Smooth muscle cell (in vitro differentiated cells): ENCODE measurements around the gene UBE2K. TPM values are rescaled to one million over a fixed set of nuclear protein-coding genes. Genes with fewer than 3 reads are reported as not detected.
"Not testable (repeated sequence)": the region's sequence is repeated elsewhere in the genome, so short reads cannot be mapped to it uniquely, and the experiment has no call there.

ENCODE experiments used
- DNase-seq: peaks from one replicate; lab custom pipeline; 2025; ENCODE audit not compliant: unreplicated experiment; lab: John Stamatoyannopoulos, UW
- H2AFZ ChIP-seq: fragments of 200-600 bp; sonication (generic); 2 replicates; pipeline ENCODE4 v1.6.0; 2016; ENCODE audit warnings: antibody characterized with exemption, low read depth, mild to moderate bottlenecking
- H3F3A ChIP-seq: fragments of 200-600 bp; sonication (generic); 2 replicates; pipeline ENCODE4 v1.6.0; 2017; ENCODE audit warnings: antibody characterized with exemption, low read depth
- H3K27ac ChIP-seq: fragments of 200-600 bp; sonication (generic); 2 replicates; pipeline ENCODE4 v1.5.1; 2016; ENCODE audit warnings: low read depth, mild to moderate bottlenecking
- H3K27me3 ChIP-seq: fragments of 200-600 bp; sonication (generic); 2 replicates; pipeline ENCODE4 v1.6.1; 2016; ENCODE audit warnings: low read depth, mild to moderate bottlenecking
- H3K36me3 ChIP-seq: fragments of 200-600 bp; sonication (generic); 2 replicates; pipeline ENCODE4 v1.5.1; 2016; ENCODE audit warnings: low read depth
- H3K4me1 ChIP-seq: fragments of 200-600 bp; sonication (generic); 2 replicates; pipeline ENCODE4 v1.5.1; 2016; ENCODE audit warnings: low read depth
- H3K4me2 ChIP-seq: fragments of 200-600 bp; sonication (generic); 2 replicates; pipeline ENCODE4 v1.6.0; 2016; ENCODE audit warnings: mild to moderate bottlenecking
- H3K4me3 ChIP-seq: fragments of 200-600 bp; sonication (generic); 2 replicates; pipeline ENCODE4 v1.5.1; 2016; ENCODE audit warnings: mild to moderate bottlenecking
- H3K79me2 ChIP-seq: fragments of 200-600 bp; sonication (generic); 2 replicates; pipeline ENCODE4 v1.6.0; 2016; ENCODE audit warnings: low read depth, mild to moderate bottlenecking
- H3K9ac ChIP-seq: fragments of 200-600 bp; sonication (generic); 2 replicates; pipeline ENCODE4 v1.6.0; 2016; ENCODE audit warnings: low read depth
- H3K9me3 ChIP-seq: fragments of 200-600 bp; sonication (generic); replicated peaks from 2 replicates; pipeline ENCODE4 v1.5.1; 2016; ENCODE audit warnings: low read depth
- H4K20me1 ChIP-seq: fragments of 200-600 bp; sonication (generic); 2 replicates; pipeline ENCODE4 v1.6.0; 2016; ENCODE audit warnings: low read depth
- WGBS: methylation state at CpG from one replicate; pipeline ENCODE4 v1.1.7; 2016; ENCODE audit warnings: low lambda C conversion rate; 5-methylcytosine and 5-hydroxymethylcytosine counted together
- polyA plus RNA-seq: library from polyadenylated mRNA; unstranded; fragments of >200 nt; fragmentation: Nextera tagmentation; extraction: Ambion mirVana; gene quantifications from 2 replicates; pipeline ENCODE4 v1.2.1, GENCODE V29; 2016
- total RNA-seq: library from RNA; depleted of rRNA; stranded (reverse); fragments of >200 nt; gene quantifications from 2 replicates; pipeline ENCODE4 v1.2.3, GENCODE V29; 2014
- TF ChIP-seq, protein P1 (sequence below): fragments of 200-600 bp; sonication (generic); IDR thresholded peaks from 2 replicates; pipeline ENCODE4 v1.5.1; 2017; ENCODE audit warnings: borderline replicate concordance, mild to moderate bottlenecking, antibody characterized with exemption; ENCODE audit not compliant: insufficient read depth, poor library complexity, severe bottlenecking

UBE2K gene
- total and polyA plus RNA-seq, 2 experiments from 2014 or later = 25.8 to 84.1 TPM

- H3K27me3 ChIP-seq = no peaks in the 10 kb centered on the region
- no peak overlapping the region for H3K9ac ChIP-seq
- no peak overlapping the region for H3K27ac ChIP-seq
- WGBS = 49% methylated on average over 1 of the region's 1 CpG
- H3K9me3 ChIP-seq = no peaks in the 10 kb centered on the region
- no peak for DNase-seq
- no peak overlapping the region for H2AFZ ChIP-seq
- TF ChIP-seq, protein P1, sequence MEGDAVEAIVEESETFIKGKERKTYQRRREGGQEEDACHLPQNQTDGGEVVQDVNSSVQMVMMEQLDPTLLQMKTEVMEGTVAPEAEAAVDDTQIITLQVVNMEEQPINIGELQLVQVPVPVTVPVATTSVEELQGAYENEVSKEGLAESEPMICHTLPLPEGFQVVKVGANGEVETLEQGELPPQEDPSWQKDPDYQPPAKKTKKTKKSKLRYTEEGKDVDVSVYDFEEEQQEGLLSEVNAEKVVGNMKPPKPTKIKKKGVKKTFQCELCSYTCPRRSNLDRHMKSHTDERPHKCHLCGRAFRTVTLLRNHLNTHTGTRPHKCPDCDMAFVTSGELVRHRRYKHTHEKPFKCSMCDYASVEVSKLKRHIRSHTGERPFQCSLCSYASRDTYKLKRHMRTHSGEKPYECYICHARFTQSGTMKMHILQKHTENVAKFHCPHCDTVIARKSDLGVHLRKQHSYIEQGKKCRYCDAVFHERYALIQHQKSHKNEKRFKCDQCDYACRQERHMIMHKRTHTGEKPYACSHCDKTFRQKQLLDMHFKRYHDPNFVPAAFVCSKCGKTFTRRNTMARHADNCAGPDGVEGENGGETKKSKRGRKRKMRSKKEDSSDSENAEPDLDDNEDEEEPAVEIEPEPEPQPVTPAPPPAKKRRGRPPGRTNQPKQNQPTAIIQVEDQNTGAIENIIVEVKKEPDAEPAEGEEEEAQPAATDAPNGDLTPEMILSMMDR = no peak
- H4K20me1 ChIP-seq = peaks cover 95% of the 10 kb centered on the region
- peaks cover 98% of the 10 kb centered on the region for H3K79me2 ChIP-seq
- no peaks in the 10 kb centered on the region for H3F3A ChIP-seq
- H3K4me3 ChIP-seq = no peak overlapping the region
- H3K36me3 ChIP-seq = no peaks in the 10 kb centered on the region
- H3K4me2 ChIP-seq = no peak overlapping the region
- no peaks in the 10 kb centered on the region for H3K4me1 ChIP-seq
These were observed 15.8 kb downstream of the UBE2K start for GRCh38 chr4:39713691-39714090.

DNA sequence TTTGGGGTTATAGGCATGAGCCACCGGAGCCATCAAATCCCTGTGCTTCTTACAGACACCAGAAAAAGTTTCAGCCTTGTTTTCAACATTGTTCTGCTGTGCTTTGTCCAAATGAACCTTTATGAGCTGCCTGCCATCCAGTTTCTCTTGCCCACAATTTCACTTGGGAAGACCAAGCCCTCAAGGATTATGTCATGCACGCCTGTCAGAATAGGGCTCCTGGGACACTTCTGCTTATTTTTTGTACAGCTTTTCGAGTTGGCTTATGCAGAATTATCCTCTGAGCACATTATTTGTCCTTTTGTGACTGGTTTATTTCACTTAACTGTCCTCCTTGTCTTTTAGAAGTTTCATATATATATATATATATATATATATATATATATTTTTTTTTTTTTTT, 16.2 kb downstream of the UBE2K start:
- Histone ChIP-seq H3K79me2 (peaks cover 98% of the 10 kb centered on the region), H3K27me3 (no peaks in the 10 kb centered on the region), H3K9me3 (no peaks in the 10 kb centered on the region), H3F3A (no peaks in the 10 kb centered on the region), H3K4me1 (no peaks in the 10 kb centered on the region), H3K36me3 (no peaks in the 10 kb centered on the region), H3K4me3 (no peak overlapping the region), H3K27ac (no peak overlapping the region), H3K9ac (no peak overlapping the region), H2AFZ (no peak overlapping the region), H4K20me1 (peaks cover 95% of the 10 kb centered on the region), H3K4me2 (no peak overlapping the region)
- DNase-seq = no peak
- TF ChIP-seq, protein P1 = no peak
- 82% methylated on average over 3 of the region's 3 CpGs for WGBS

GRCh38 chr4:39715788-39716187, 17.9 kb downstream of the UBE2K start:
- Histone ChIP-seq H3F3A (no peaks in the 10 kb centered on the region), H2AFZ (no peak overlapping the region), H3K4me1 (no peaks in the 10 kb centered on the region), H3K36me3 (no peaks in the 10 kb centered on the region), H3K27ac (no peak overlapping the region), H3K4me2 (no peak overlapping the region), H3K27me3 (no peaks in the 10 kb centered on the region), H3K4me3 (no peak overlapping the region), H3K9me3 (no peaks in the 10 kb centered on the region), H3K9ac (no peak overlapping the region), H4K20me1 (peaks cover 95% of the 10 kb centered on the region), H3K79me2 (peaks cover 98% of the 10 kb centered on the region)
- TF ChIP-seq, protein P1 = no peak
- 97% methylated on average over 3 of the region's 3 CpGs for WGBS
- no peak for DNase-seq

DNA sequence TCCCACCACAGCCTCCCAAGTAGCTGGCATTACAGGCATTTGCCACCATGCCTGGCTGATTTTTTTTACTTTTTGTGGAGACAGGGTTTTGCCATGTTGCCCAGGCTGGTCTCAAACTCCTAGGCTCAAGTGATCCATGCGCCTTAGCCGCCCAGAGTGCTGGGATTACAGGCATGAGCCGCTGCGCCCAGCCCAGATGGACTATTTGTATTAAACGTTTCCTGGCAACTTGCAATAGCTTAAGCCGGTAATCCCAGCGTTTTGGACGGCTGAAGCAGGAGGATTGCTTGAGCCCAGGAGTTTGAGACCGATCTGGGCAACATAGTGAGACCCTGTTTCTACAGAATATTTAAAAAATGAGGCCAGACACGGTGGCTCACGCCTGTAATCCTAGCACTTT, 18.4 kb downstream of the UBE2K start:
- no peaks in the 10 kb centered on the region for H3F3A ChIP-seq
- no peaks in the 10 kb centered on the region for H3K27me3 ChIP-seq
- no peaks in the 10 kb centered on the region for H3K36me3 ChIP-seq
- TF ChIP-seq, protein P1 = no peak
- H2AFZ ChIP-seq = no peak overlapping the region
- H3K4me2 ChIP-seq = no peak overlapping the region
- peaks cover 98% of the 10 kb centered on the region for H3K79me2 ChIP-seq
- peaks cover 96% of the 10 kb centered on the region for H4K20me1 ChIP-seq
- no peak overlapping the region for H3K4me3 ChIP-seq
- no peaks in the 10 kb centered on the region for H3K4me1 ChIP-seq
- H3K9ac ChIP-seq = no peak overlapping the region
- 87% methylated on average over 11 of the region's 11 CpGs for WGBS
- no peak for DNase-seq
- H3K9me3 ChIP-seq = no peaks in the 10 kb centered on the region
- H3K27ac ChIP-seq = no peak overlapping the region

GRCh38 chr4:39717743-39718142, 19.8 kb downstream of the UBE2K start:
- peaks cover 96% of the 10 kb centered on the region for H4K20me1 ChIP-seq
- DNase-seq, H3K36me3 ChIP-seq, H3K27me3 ChIP-seq, H3F3A ChIP-seq, H3K4me3 ChIP-seq, H3K9me3 ChIP-seq, H3K4me1 ChIP-seq, H2AFZ ChIP-seq, H3K9ac ChIP-seq, H3K4me2 ChIP-seq, H3K27ac ChIP-seq: not testable (repeated sequence)
- peaks cover 98% of the 10 kb centered on the region for H3K79me2 ChIP-seq
- 86% methylated on average over 11 of the region's 19 CpGs for WGBS
